WTC11 (cell line): Measurements from ENCODE around the gene GNS.

ENCODE experiments used
- CBFB ChIP-seq: sonication (generic); formaldehyde crosslinking; IDR thresholded peaks from 2 replicates; pipeline ENCODE4 v1.8.1; 2022; ENCODE audit warnings: mild to moderate bottlenecking, low read depth, missing genetic modification reagents
- CTCF ChIP-seq: fragments of 200-600 bp; IDR thresholded peaks from 2 replicates; pipeline ENCODE4 v1.8.0; 2022; ENCODE audit warnings: antibody characterized with exemption

DNA sequence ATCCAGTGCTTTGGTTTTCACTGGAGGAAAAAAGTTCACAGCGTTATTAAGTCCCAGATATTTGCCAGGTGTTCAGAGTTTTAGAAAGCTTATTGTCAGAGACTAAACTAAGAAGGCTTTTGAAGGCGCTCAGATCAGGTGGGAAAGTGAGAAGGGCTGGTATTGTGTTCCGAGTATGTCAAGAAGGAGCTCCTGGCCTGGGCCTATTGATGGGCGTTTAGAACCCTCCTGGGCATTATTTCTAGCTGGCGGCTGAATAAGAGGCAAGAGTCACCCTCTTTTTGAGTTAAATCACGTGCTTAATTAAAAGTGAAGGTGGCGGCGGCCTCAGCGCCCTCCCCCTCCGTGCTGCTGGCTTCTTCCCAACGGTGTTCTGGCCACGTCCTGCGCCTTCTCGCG lies 20.9 kb upstream of the GNS start:
- TF ChIP-seq CBFB (CRISPR knock-in tag) (no peak), CTCF (no peak)
